ENCODE data around the gene RTN4RL2.

GRCh38 chr11:57456960-57457642, 3.2 kb upstream of the RTN4RL2 start:
- peak; percentile 94 for TF ChIP-seq CTCF (IDR thresholded peaks at IDR 0.05; ENCODE audit: poor library complexity, severe bottlenecking)
- no peak for TF ChIP-seq POLR2AphosphoS5 (IDR thresholded peaks at IDR 0.05)
